K562 (cell line): ENCODE data around the gene EPHA2. TPM values are rescaled to one million over a fixed set of nuclear protein-coding genes. Genes with fewer than 3 reads are reported as not detected.

Experiments
- MCM7 ChIP-seq, 2 experiments: fragments of 450-650 bp; IDR thresholded peaks; 2 replicates each; pipeline ENCODE4 v1.6.1; 2016 to 2018
- ZFP30 ChIP-seq: fragments of 250-450 bp; sonication (Bioruptor Pico); IDR thresholded peaks from 2 replicates; pipeline ENCODE4 v1.8.0; 2022; ENCODE audit warnings: moderate library complexity, mild to moderate bottlenecking, inconsistent platforms, borderline replicate concordance
- ZNF3 ChIP-seq: fragments of 250-450 bp; sonication (Bioruptor Pico); IDR thresholded peaks from 2 replicates; pipeline ENCODE4 v1.5.0; 2021; ENCODE audit warnings: mild to moderate bottlenecking, moderate library complexity
- polyA plus RNA-seq, 8 experiments: library from polyadenylated mRNA; depleted of rRNA in 4 of 8; stranded (reverse) in 5 of 8; unstranded in 3 of 8; fragments of >200 nt; fragmentation: Nextera tagmentation in 2 of 8; fragmentation: Illumina TruSeq in 1 of 8; extraction: Ambion mirVana in 2 of 8; extraction: Trizol in 1 of 8; gene quantifications; 2 replicates each; pipeline versions ENCODE4 v1.2.1 to v1.2.3, GENCODE V29; 2011 to 2014; ENCODE audit warnings: inconsistent platforms in 1 of 8, missing spikeins in 1 of 8
- total RNA-seq, 7 experiments: library from RNA; depleted of rRNA in 6 of 7; stranded (reverse); fragments of >200 nt in 6 of 7; fragmentation: Illumina TruSeq in 2 of 7; extraction: Trizol in 2 of 7; gene quantifications; 2 replicates each; pipeline versions ENCODE4 v1.2.1 to v1.2.3, GENCODE V29; 2011 to 2021; ENCODE audit warnings: low replicate concordance in 1 of 7
- TF ChIP-seq, protein P1 (sequence below), 2 experiments: fragments of 450-650 bp in 1 of 2; sonication (generic) in 1 of 2; formaldehyde crosslinking in 1 of 2; IDR thresholded peaks; 2 replicates each; pipeline versions ENCODE4 v1.7.1 to v1.9.0; 2016 to 2022; ENCODE audit warnings: inconsistent platforms in 1 of 2, mild to moderate bottlenecking in 1 of 2, missing genetic modification reagents in 1 of 2
- TF ChIP-seq, protein P2 (sequence below): fragments of 450-650 bp; IDR thresholded peaks from 2 replicates; pipeline ENCODE4 v1.6.1; 2016; ENCODE audit warnings: mild to moderate bottlenecking, moderate library complexity

EPHA2 gene
- total and polyA plus RNA-seq, 9 of the 15 experiments (the other 6 are each of a cell fraction or from before 2014, with no cell fraction given): 0.04 to 0.40 (median 0.07) TPM; not detected in 4

DNA sequence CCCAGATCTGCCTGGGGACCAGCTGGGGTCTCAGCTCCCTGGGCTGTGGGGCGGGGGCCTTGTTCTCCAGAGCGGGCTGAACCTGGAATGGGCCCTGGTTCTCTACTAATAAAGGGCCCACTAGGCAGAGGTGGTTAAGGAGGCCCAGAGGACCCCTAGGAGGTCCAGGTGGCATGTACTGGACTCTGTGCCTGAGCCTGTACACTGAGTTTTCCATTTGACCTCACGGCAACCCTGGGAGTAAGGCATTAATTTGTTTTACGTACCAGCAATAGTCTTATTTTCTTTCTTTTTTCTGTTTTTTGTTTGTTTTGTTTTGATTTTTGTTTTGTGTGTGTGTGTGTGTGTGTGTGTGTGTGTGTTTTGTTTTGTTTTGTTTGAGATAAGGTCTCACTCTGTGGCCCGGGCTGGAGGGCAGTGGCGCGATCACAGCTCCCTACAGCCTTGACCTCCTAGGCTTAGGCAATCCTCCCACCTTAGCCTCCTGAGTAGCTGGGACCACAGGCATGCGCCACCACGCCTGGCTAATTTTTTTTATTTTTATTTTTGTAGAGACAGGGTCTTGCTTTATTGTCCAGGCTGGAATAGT is 62.9 kb downstream of the EPHA2 start (continued):
- TF ChIP-seq, protein P1, sequence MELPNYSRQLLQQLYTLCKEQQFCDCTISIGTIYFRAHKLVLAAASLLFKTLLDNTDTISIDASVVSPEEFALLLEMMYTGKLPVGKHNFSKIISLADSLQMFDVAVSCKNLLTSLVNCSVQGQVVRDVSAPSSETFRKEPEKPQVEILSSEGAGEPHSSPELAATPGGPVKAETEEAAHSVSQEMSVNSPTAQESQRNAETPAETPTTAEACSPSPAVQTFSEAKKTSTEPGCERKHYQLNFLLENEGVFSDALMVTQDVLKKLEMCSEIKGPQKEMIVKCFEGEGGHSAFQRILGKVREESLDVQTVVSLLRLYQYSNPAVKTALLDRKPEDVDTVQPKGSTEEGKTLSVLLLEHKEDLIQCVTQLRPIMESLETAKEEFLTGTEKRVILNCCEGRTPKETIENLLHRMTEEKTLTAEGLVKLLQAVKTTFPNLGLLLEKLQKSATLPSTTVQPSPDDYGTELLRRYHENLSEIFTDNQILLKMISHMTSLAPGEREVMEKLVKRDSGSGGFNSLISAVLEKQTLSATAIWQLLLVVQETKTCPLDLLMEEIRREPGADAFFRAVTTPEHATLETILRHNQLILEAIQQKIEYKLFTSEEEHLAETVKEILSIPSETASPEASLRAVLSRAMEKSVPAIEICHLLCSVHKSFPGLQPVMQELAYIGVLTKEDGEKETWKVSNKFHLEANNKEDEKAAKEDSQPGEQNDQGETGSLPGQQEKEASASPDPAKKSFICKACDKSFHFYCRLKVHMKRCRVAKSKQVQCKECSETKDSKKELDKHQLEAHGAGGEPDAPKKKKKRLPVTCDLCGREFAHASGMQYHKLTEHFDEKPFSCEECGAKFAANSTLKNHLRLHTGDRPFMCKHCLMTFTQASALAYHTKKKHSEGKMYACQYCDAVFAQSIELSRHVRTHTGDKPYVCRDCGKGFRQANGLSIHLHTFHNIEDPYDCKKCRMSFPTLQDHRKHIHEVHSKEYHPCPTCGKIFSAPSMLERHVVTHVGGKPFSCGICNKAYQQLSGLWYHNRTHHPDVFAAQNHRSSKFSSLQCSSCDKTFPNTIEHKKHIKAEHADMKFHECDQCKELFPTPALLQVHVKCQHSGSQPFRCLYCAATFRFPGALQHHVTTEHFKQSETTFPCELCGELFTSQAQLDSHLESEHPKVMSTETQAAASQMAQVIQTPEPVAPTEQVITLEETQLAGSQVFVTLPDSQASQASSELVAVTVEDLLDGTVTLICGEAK (IDR thresholded peaks at IDR 0.05): no peak
- TF ChIP-seq, protein P1 (CRISPR knock-in tag; IDR thresholded peaks at IDR 0.05): no peak
- no peak for TF ChIP-seq ZFP30 (CRISPR knock-in tag)
- TF ChIP-seq, protein P2, sequence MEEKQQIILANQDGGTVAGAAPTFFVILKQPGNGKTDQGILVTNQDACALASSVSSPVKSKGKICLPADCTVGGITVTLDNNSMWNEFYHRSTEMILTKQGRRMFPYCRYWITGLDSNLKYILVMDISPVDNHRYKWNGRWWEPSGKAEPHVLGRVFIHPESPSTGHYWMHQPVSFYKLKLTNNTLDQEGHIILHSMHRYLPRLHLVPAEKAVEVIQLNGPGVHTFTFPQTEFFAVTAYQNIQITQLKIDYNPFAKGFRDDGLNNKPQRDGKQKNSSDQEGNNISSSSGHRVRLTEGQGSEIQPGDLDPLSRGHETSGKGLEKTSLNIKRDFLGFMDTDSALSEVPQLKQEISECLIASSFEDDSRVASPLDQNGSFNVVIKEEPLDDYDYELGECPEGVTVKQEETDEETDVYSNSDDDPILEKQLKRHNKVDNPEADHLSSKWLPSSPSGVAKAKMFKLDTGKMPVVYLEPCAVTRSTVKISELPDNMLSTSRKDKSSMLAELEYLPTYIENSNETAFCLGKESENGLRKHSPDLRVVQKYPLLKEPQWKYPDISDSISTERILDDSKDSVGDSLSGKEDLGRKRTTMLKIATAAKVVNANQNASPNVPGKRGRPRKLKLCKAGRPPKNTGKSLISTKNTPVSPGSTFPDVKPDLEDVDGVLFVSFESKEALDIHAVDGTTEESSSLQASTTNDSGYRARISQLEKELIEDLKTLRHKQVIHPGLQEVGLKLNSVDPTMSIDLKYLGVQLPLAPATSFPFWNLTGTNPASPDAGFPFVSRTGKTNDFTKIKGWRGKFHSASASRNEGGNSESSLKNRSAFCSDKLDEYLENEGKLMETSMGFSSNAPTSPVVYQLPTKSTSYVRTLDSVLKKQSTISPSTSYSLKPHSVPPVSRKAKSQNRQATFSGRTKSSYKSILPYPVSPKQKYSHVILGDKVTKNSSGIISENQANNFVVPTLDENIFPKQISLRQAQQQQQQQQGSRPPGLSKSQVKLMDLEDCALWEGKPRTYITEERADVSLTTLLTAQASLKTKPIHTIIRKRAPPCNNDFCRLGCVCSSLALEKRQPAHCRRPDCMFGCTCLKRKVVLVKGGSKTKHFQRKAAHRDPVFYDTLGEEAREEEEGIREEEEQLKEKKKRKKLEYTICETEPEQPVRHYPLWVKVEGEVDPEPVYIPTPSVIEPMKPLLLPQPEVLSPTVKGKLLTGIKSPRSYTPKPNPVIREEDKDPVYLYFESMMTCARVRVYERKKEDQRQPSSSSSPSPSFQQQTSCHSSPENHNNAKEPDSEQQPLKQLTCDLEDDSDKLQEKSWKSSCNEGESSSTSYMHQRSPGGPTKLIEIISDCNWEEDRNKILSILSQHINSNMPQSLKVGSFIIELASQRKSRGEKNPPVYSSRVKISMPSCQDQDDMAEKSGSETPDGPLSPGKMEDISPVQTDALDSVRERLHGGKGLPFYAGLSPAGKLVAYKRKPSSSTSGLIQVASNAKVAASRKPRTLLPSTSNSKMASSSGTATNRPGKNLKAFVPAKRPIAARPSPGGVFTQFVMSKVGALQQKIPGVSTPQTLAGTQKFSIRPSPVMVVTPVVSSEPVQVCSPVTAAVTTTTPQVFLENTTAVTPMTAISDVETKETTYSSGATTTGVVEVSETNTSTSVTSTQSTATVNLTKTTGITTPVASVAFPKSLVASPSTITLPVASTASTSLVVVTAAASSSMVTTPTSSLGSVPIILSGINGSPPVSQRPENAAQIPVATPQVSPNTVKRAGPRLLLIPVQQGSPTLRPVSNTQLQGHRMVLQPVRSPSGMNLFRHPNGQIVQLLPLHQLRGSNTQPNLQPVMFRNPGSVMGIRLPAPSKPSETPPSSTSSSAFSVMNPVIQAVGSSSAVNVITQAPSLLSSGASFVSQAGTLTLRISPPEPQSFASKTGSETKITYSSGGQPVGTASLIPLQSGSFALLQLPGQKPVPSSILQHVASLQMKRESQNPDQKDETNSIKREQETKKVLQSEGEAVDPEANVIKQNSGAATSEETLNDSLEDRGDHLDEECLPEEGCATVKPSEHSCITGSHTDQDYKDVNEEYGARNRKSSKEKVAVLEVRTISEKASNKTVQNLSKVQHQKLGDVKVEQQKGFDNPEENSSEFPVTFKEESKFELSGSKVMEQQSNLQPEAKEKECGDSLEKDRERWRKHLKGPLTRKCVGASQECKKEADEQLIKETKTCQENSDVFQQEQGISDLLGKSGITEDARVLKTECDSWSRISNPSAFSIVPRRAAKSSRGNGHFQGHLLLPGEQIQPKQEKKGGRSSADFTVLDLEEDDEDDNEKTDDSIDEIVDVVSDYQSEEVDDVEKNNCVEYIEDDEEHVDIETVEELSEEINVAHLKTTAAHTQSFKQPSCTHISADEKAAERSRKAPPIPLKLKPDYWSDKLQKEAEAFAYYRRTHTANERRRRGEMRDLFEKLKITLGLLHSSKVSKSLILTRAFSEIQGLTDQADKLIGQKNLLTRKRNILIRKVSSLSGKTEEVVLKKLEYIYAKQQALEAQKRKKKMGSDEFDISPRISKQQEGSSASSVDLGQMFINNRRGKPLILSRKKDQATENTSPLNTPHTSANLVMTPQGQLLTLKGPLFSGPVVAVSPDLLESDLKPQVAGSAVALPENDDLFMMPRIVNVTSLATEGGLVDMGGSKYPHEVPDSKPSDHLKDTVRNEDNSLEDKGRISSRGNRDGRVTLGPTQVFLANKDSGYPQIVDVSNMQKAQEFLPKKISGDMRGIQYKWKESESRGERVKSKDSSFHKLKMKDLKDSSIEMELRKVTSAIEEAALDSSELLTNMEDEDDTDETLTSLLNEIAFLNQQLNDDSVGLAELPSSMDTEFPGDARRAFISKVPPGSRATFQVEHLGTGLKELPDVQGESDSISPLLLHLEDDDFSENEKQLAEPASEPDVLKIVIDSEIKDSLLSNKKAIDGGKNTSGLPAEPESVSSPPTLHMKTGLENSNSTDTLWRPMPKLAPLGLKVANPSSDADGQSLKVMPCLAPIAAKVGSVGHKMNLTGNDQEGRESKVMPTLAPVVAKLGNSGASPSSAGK: no peak
- TF ChIP-seq ZNF3 (CRISPR knock-in tag): no peak
- TF ChIP-seq MCM7 (IDR thresholded peaks at IDR 0.05): no peak
